OCI-LY7 (cell line): ENCODE measurements around the gene OBSL1. TPM values are rescaled to one million over a fixed set of nuclear protein-coding genes. Genes with fewer than 3 reads are reported as not detected.
A peak's percentile ranks its signal among the peaks of the same experiment; 100 is the strongest.

Experiments
- BruUV-seq: library from RNA; stranded (reverse); fragments of 400-500 nt; replicated peaks from 2 replicates; lab custom pipeline; 2021; lab: Mats Ljungman, UMichigan
- CTCF ChIA-PET: fragments of 300-600 bp; sonication (Branson Sonifier 250); formaldehyde crosslinking; loops from one replicate; lab custom pipeline; 2022; ENCODE audit warnings: antibody characterized with exemption; ENCODE audit not compliant: unreplicated experiment; lab: Charles Lee
- POLR2A ChIA-PET: fragments of 300-600 bp; sonication (Branson Sonifier 250); formaldehyde crosslinking; loops from one replicate; lab custom pipeline; 2022; ENCODE audit warnings: antibody characterized with exemption; lab: Charles Lee
- DNase-seq: peaks from one replicate; pipeline ENCODE4 v3.0.0-alpha.2; 2015; ENCODE audit warnings: low spot score
- H2AFZ ChIP-seq: fragments of 200-600 bp; sonication (generic), shearing (Covaris generic); 2 replicates; pipeline ENCODE4 v1.6.1; 2014; ENCODE audit warnings: mild to moderate bottlenecking, antibody characterized with exemption, low read length, moderate library complexity
- H3K27ac ChIP-seq: fragments of 200-600 bp; sonication (generic); 2 replicates; pipeline ENCODE4 v1.5.1; 2014; ENCODE audit warnings: mixed run types, low read depth, mild to moderate bottlenecking, moderate library complexity, low read length, inconsistent platforms; ENCODE audit not compliant: poor library complexity, severe bottlenecking
- H3K36me3 ChIP-seq: fragments of 200-600 bp; sonication (generic); 2 replicates; pipeline ENCODE4 v1.6.1; 2014; ENCODE audit warnings: mild to moderate bottlenecking, antibody characterized with exemption, low read length, moderate library complexity, mixed read lengths; ENCODE audit not compliant: insufficient read depth
- H3K4me1 ChIP-seq: fragments of 200-600 bp; sonication (generic); 2 replicates; pipeline ENCODE4 v1.5.1; 2014; ENCODE audit warnings: mild to moderate bottlenecking, low read length; ENCODE audit not compliant: insufficient read depth, poor library complexity, severe bottlenecking
- H3K4me2 ChIP-seq: fragments of 200-600 bp; sonication (generic); 2 replicates; pipeline ENCODE4 v1.6.1; 2014; ENCODE audit warnings: mild to moderate bottlenecking, low read length
- H3K4me3 ChIP-seq: fragments of 200-600 bp; sonication (generic); 2 replicates; pipeline ENCODE4 v1.5.1; 2014; ENCODE audit warnings: mild to moderate bottlenecking, low read depth, low read length; ENCODE audit not compliant: poor library complexity, severe bottlenecking
- H3K79me2 ChIP-seq: fragments of 200-600 bp; sonication (generic); 2 replicates; pipeline ENCODE4 v1.6.1; 2016; ENCODE audit warnings: low read depth, mild to moderate bottlenecking, low read length, moderate library complexity, mixed read lengths; ENCODE audit not compliant: insufficient read depth
- H3K9me2 ChIP-seq: fragments of 200-600 bp; sonication (generic); 2 replicates; pipeline ENCODE4 v1.6.1; 2016; ENCODE audit warnings: mild to moderate bottlenecking, low read length, mixed read lengths; ENCODE audit not compliant: insufficient read depth
- H3K9me3 ChIP-seq: fragments of 200-600 bp; sonication (generic); 2 replicates; pipeline ENCODE4 v1.6.1; 2014; ENCODE audit warnings: mild to moderate bottlenecking, mixed run types, low read length, mixed read lengths
- H4K20me1 ChIP-seq: fragments of 200-600 bp; sonication (generic); 2 replicates; pipeline ENCODE4 v1.6.1; 2014; ENCODE audit warnings: mild to moderate bottlenecking, antibody characterized with exemption, low read length, moderate library complexity, mixed read lengths; ENCODE audit not compliant: insufficient read depth
- CTCF ChIP-seq: fragments of 200-600 bp; sonication (generic); conservative IDR thresholded peaks from 2 replicates; pipeline ENCODE4 v1.5.1; 2014; ENCODE audit warnings: mild to moderate bottlenecking, antibody characterized with exemption, low read length, moderate library complexity, mixed read lengths
- EZH2phosphoT487 ChIP-seq: fragments of 200-600 bp; sonication (generic); IDR thresholded peaks from 2 replicates; pipeline ENCODE4 v1.6.1; 2018; ENCODE audit warnings: low read depth, borderline replicate concordance, mild to moderate bottlenecking, mixed run types, antibody characterized with exemption, low read length, moderate library complexity, mixed read lengths
- intact Hi-C: fragments of 100-400 bp; cut with micrococcal nuclease; formaldehyde crosslinking; loops from one replicate; pipeline ENCODE4 v1.10.0; 2022; ENCODE audit not compliant: unreplicated experiment
- total RNA-seq, 2 experiments: library from RNA; depleted of rRNA in 1 of 2; stranded (reverse); fragments of >200 nt in 1 of 2; shearing (Covaris generic) in 1 of 2; gene quantifications; 2 replicates each; pipeline ENCODE4 v1.2.3, GENCODE V29; 2014 to 2022

The OBSL1 gene
- total RNA-seq, 2 experiments from 2014 or later: 0.25 TPM; not detected in 1

DNA sequence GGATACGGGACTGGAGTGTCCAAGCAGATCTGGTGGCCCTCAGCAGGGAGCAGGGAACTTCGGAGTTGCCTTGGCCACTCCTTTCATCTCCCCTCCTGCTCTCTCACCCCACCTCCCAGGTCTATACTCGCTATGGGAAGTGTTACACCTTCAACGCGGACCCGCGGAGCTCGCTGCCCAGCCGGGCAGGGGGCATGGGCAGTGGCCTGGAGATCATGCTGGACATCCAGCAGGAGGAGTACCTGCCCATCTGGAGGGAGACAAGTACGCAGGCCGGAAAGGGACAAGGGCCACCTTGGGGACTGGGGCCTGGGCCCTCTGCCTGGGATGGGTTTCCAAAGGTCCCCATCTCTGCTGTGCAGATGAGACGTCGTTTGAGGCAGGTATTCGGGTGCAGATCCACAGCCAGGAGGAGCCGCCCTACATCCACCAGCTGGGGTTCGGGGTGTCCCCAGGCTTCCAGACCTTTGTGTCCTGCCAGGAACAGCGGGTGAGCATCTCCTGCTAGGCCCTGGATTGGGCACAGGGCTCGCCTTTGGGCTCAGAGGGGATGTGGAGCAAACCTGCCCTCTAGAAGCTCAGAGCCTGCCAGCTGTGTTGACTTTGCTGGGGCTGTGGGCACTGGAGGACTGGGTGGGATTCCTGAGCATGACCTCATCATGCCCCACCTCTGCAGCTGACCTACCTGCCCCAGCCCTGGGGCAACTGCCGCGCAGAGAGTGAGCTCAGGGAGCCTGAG lies 39.5 kb downstream of the OBSL1 start:
- TF ChIP-seq EZH2phosphoT487: no peak
- TF ChIP-seq CTCF: no peak
- ChIA-PET CTCF (interaction anchor here (1.1 kb wide), 1 partner anchor 130 kb away, joined by 3 read pairs; no protein-coding TSS in a partner anchor), POLR2A (no interaction called here)
- Histone ChIP-seq H3K9me2 (no peaks in the 10 kb centered on the region), H3K4me2 (no peak overlapping the region), H2AFZ (no peak overlapping the region), H3K4me1 (no peaks in the 10 kb centered on the region), H3K36me3 (no peaks in the 10 kb centered on the region), H3K4me3 (no peak overlapping the region), H4K20me1 (no peaks in the 10 kb centered on the region), H3K9me3 (no peaks in the 10 kb centered on the region), H3K27ac (no peak overlapping the region), H3K79me2 (no peaks in the 10 kb centered on the region)
- DNase-seq: no peak
- BruUV-seq: no TSS peak
- intact Hi-C loops: no loop called here

DNA sequence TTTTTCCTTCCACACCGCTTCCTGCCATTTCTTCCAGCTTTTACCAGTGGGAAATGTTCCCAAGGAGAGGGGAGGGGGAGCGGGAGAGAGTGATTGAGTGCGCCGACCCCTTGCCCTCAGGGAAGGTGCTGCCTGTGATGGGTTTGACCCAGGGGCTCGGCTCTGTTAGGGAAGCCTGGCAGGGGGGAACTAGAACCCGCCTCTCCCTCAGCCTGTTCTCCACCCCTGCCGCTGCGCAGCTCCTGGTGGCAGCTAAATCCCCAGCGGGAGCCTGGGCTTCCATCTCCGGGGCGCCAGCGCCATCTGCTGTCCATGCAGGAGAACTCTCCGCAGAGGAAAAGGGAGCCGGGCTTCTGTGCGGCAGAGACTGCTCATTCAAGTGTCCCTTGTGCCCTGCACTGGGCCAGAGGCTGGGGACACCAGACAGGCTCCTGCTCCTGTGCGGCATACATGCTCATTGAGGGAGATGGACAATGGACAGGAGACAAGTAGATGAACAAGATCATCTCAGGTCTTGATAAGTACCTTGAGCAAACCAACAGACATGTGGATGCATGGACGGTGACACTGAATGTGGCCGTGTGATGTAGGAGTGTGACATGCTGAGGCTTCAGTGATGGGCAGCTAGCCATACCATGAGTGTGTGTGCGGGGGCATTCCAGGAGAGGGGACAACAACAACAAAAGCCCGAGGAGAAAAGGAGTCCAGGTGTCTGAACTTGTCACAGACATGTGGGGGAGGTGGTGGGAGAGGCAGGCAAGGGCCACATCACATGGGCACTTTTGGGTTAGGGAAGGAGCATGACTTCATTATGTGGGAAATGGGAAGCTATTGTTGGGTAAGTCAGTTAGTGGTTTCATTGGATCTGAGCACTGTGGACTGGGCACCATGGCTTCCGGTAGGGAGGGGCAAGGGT lies 41.0 kb downstream of the OBSL1 start:
- no peak overlapping the region for H3K4me3 ChIP-seq
- H4K20me1 ChIP-seq: no peaks in the 10 kb centered on the region
- no peak overlapping the region for H3K4me2 ChIP-seq
- intact Hi-C loops: loop anchor here (1.0 kb wide), 4 partner anchors 35 to 127 kb away; no protein-coding TSS in a partner anchor
- ChIA-PET CTCF (interaction anchor here (0.6 to 3.1 kb wide), 9 partner anchors 10 to 473 kb away, joined by 3 to 23 read pairs (median 3); partner anchors contain the start of gene GMPPA), POLR2A (no interaction called here)
- H3K4me1 ChIP-seq: no peaks in the 10 kb centered on the region
- H3K9me2 ChIP-seq: no peaks in the 10 kb centered on the region
- no peaks in the 10 kb centered on the region for H3K9me3 ChIP-seq
- no peaks in the 10 kb centered on the region for H3K79me2 ChIP-seq
- peak; percentile 81 for DNase-seq
- no peak overlapping the region for H3K27ac ChIP-seq
- no peaks in the 10 kb centered on the region for H3K36me3 ChIP-seq
- H2AFZ ChIP-seq: no peak overlapping the region
- BruUV-seq: no TSS peak
- TF ChIP-seq CTCF (peak; percentile 95), EZH2phosphoT487 (no peak)
